GM19455 (cell line): ENCODE data around the gene FAM151B.
"Not testable (repeated sequence)": the region's sequence is repeated elsewhere in the genome, so short reads cannot be mapped to it uniquely, and the experiment has no call there.

ENCODE experiments used
- ATAC-seq: cut with Tn5 transposase; IDR thresholded peaks from one replicate; pipeline ENCODE4 v1.9.1; 2021; ENCODE audit not compliant: unreplicated experiment

The FAM151B gene, protein sequence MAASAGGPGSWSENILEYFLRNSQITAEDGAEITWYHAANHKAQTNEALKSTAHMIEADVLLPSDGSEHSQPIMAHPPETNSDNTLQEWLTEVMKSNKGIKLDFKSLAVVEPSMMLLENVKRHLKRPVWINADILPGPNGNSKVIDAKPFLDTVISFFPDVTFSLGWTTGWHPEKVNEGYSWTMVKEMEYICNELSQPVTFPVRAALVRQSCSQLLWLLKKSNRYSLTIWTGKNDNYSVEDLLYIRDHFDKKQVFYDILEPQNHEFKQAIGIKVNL

GRCh38 chr5:80487829-80488721, at the start of gene FAM151B:
Gene FAM151B (plus strand): TSS chr5:80488100. CDS start chr5:80488124, 24 bp downstream.
- peak; percentile 85 for ATAC-seq

DNA sequence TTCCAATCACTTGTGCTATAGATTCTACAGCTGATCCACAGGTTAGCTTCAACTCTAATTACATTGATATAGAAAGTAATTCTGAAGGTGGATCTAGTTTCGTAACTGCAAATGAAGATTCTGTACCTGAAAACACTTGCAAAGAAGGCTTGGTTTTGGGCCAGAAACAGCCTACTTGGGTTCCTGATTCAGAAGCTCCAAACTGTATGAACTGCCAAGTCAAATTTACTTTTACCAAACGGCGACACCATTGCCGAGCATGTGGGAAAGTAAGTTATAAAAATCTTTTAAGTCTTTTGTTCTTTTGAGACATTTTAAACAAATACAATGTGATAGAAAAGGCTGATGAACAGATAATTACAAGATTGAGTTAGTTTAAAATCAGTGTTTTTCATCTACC, 49.2 kb upstream of the FAM151B start:
- ATAC-seq: no peak

DNA sequence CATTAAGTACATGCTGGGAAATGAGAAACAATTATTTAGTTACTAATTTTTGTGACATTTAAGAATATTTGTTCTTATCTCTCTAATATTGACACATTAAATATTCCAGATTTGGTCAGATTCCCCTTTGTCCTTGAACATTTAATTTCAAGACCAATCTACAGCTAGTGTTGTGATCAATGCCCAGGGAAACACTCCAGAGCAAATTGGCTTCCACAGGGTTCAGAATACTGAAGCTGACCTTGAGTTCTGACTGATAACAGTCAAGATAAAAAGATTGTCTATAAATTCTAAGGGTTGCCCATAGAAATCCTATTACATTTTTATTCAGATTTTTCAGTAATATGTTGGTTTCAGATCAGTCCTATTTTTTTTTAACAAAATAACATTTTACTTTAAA, 48.7 kb upstream of the FAM151B start:
- ATAC-seq: no peak

- no peak for ATAC-seq
Observed at GRCh38 chr5:80442742-80443141, 45.2 kb upstream of the FAM151B start.

GRCh38 chr5:80453366-80453765, 34.5 kb upstream of the FAM151B start:
- ATAC-seq: no peak

GRCh38 chr5:80463269-80463668, 24.6 kb upstream of the FAM151B start:
- ATAC-seq: no peak

- ATAC-seq: no peak
Observed at GRCh38 chr5:80466669-80467485, 21.0 kb upstream of the FAM151B start.

DNA sequence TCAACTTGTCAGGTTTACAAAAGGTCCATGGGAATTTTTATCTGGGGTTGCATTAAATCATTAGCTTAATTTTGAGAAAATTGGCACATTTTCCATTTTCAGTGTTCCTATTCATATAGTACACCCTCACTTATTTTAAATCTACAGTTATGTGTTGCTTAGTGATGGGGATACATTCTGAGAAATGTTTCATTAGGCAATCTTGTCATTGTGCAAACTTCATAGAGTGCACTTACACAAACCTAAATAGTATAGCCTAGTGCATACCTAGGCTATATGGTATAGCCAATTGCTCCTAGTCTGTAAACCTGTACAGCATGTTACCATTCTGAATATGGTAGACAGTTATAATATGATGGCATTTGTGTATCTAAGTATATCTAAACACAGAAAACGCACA, 19.8 kb upstream of the FAM151B start:
- ATAC-seq: no peak

DNA sequence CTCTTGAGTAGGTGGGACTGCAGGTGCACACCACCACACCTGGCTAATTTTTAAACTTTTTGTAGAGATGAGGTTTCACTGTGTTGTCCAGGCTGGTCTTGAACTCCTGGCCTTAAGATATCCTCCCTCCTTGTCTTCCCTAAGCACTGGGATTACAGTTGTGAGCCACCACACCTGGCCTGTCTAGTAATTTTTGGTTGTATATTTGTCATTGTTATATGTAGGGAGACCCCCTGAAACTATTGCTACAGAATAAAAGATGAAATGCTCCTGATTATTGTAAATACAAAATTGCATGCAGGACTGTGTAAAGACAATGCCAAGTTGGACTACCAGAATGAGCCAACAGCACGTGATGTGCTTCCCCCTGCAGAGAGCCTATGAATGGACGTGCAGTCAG, 17.3 kb upstream of the FAM151B start:
- ATAC-seq: not testable (repeated sequence)

GRCh38 chr5:80474929-80475328, 13.0 kb upstream of the FAM151B start:
- no peak for ATAC-seq

DNA sequence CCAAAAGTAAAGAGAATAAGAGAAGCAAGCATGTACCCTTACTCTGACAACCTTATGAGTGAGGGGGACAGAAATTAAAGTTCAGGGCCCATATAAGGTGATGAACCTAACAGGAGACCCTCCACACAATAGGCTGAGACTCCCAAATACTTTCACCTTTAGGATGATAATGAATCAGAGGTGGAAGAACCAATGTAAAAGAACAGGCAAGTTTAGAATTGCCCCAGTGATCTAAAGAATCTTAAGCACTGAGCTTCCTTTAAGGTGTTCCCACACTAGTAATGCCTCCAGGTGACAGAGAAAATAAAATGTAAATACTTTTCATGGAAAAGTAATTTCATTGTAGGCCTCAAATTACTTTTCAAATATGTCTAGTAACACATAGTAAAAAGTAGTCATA, 8.2 kb upstream of the FAM151B start:
- ATAC-seq: no peak

DNA sequence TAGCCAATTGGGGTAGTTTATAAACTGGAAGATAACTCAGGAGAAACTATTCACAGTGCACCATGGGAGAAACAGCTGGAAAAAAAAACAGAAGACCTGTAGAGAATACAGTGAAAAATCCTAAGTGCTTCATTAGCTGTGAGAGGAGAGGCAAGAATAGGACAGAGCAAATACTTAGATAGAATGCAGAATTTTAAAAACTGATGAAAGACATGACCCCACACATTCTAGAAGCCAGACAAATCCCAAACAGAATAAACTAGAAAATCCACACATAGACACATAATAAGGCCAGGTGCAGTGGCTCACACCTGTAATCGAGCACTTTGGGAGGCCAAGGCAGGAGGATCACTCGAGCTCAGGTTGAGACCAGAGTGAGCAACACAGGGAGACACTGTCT, 7.5 kb upstream of the FAM151B start:
- no peak for ATAC-seq

DNA sequence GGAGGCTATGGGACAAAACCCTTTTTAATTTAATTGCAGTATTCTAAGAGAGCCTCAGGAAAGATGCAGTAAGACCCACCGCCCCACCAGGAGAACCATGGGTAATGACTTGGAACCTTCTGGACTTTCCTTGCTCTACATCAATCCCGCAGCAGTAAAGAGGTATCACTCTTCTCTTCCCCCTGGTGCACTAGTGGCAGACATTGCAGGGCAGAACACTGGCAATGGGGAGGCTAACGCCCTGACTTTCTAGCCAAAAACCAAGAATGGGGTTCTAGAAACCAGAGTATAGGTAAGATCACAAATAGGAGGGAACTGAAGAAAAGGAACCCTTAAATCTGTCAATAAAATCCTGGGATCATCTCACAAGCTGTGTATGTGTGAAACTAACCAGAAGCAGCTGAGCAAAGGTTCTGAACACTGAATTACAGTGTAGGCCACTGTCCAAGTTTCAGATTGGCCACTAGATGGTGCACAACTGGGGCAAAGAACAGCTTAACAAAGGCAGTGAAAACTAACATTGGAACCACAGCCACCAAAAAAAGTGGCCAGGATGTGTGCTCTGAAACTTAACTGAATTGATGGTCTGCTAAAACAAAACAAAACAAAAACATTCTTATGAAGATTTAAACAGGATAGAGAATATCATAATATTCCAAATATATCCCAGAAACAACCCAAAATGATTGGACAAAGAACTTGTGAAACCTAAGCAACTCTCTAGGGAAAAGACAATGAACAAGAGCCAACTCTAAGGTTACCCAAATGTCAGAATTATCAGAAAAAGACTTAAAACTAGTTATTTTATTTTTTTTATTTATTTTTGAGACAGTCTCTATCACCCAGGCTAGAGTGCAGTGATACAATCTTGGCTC, 6.6 kb upstream of the FAM151B start:
- ATAC-seq: no peak

GRCh38 chr5:80482578-80482977, 5.3 kb upstream of the FAM151B start:
- no peak for ATAC-seq

- no peak for ATAC-seq
Observed at GRCh38 chr5:80483636-80484232, 4.2 kb upstream of the FAM151B start.

GRCh38 chr5:80487444-80487828, 464 bp upstream of the FAM151B start:
- no peak for ATAC-seq

DNA sequence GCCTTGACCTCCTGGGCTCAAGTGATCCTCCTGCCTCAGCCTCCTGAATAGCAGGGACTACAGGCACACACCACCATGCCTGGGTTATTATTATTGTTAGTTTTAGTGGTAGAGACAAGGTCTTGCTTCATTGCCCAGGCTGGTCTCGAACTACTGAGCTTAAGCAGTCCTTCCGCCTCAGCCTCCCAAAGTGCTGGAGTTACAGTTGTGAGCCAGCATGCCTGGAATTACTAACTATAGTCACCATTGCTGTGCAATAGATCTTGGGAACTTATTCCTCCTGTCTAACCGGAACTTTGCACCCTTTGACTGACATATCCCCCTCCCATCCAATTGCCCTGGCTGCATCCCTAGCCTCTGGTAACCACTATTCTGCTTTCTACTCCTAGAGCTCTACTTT, 3.4 kb downstream of the FAM151B start:
- no peak for ATAC-seq

- no peak for ATAC-seq
Observed at GRCh38 chr5:80492741-80493140, 4.8 kb downstream of the FAM151B start.

DNA sequence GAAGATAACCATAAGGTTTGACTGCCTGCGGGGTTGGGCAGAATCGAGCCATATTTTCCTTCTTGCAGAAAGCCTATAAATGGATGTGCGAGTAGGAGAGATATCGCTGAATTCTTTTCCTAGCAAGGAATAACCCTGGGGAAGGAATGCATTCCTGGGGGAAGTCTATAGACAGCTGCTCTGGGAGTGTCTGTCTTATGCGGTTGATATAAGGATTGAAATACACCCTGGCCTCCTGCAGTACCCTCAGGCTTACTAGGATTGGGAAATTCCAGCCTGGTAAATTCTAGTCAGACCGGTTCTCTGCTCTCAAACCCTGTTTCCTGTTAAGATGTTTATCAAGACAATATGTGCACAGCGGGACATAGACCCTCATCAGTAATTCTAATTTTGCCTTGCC, 5.5 kb downstream of the FAM151B start:
- ATAC-seq: not testable (repeated sequence)

- no peak for ATAC-seq
Observed at GRCh38 chr5:80495891-80496290, 8.0 kb downstream of the FAM151B start.
